GM19025 (cell line): ENCODE data around the gene TMEM131L.

ENCODE experiments used
- ATAC-seq: cut with Tn5 transposase; IDR thresholded peaks from one replicate; pipeline ENCODE4 v1.9.1; 2021; ENCODE audit warnings: mild to moderate bottlenecking, low read depth, moderate library complexity; ENCODE audit not compliant: unreplicated experiment

Gene TMEM131L

GRCh38 chr4:153520801-153521329, 54.7 kb downstream of the TMEM131L start:
- peak; percentile 25 for ATAC-seq

- ATAC-seq = no peak
Measured at GRCh38 chr4:153521478-153521877, 55.3 kb downstream of the TMEM131L start.

- ATAC-seq = peak; percentile 24
Measured at GRCh38 chr4:153521999-153522801, 56.0 kb downstream of the TMEM131L start.

GRCh38 chr4:153522802-153523094, 56.6 kb downstream of the TMEM131L start:
- peak; percentile 58 for ATAC-seq

GRCh38 chr4:153523164-153523796, 57.1 kb downstream of the TMEM131L start:
- ATAC-seq = no peak

- ATAC-seq = no peak
Measured at GRCh38 chr4:153523941-153524386, 57.8 kb downstream of the TMEM131L start.

GRCh38 chr4:153524682-153525081, 58.5 kb downstream of the TMEM131L start:
- ATAC-seq = no peak

GRCh38 chr4:153527690-153528089, 61.5 kb downstream of the TMEM131L start:
- no peak for ATAC-seq

GRCh38 chr4:153528705-153529485, 62.7 kb downstream of the TMEM131L start:
- ATAC-seq = peak; percentile 46

- ATAC-seq = no peak
Measured at GRCh38 chr4:153529646-153530045, 63.5 kb downstream of the TMEM131L start.

- ATAC-seq = no peak
Measured at GRCh38 chr4:153530284-153530999, 64.3 kb downstream of the TMEM131L start.

GRCh38 chr4:153531000-153531358, 64.8 kb downstream of the TMEM131L start:
- ATAC-seq = no peak

- ATAC-seq = no peak
Measured at GRCh38 chr4:153531976-153532626, 65.9 kb downstream of the TMEM131L start.

GRCh38 chr4:153532636-153533035, 66.5 kb downstream of the TMEM131L start:
- no peak for ATAC-seq

- ATAC-seq = no peak
Measured at GRCh38 chr4:153533387-153533786, 67.2 kb downstream of the TMEM131L start.

- no peak for ATAC-seq
Measured at GRCh38 chr4:153534792-153535629, 68.9 kb downstream of the TMEM131L start.

GRCh38 chr4:153535772-153536513, 69.8 kb downstream of the TMEM131L start:
- no peak for ATAC-seq

- no peak for ATAC-seq
Measured at GRCh38 chr4:153537493-153537960, 71.4 kb downstream of the TMEM131L start.
